HCT116 (cell line): ENCODE measurements around the gene MORF4L1. TPM values are rescaled to one million over a fixed set of nuclear protein-coding genes. Genes with fewer than 3 reads are reported as not detected.

Experiments used
- ATAC-seq: fragments of 200-7000 bp; cut with Tn5 transposase; 2 replicates; pipeline ENCODE4 v1.9.1; 2020; ENCODE audit warnings: mild to moderate bottlenecking, moderate library complexity
- BruUV-seq: library from RNA; stranded (reverse); fragments of 400-500 nt; replicated peaks from 2 replicates; lab custom pipeline; 2021; lab: Mats Ljungman, UMichigan
- CTCF ChIA-PET: fragments of 300-600 bp; sonication (Branson Sonifier 250); formaldehyde crosslinking; loops from one replicate; lab custom pipeline; 2021; ENCODE audit warnings: antibody characterized with exemption; lab: Charles Lee
- POLR2A ChIA-PET: fragments of 300-600, 350-600 bp; sonication (Branson Sonifier 250); formaldehyde crosslinking; loops from one replicate; lab custom pipeline; 2021; ENCODE audit warnings: antibody characterized with exemption; lab: Charles Lee
- RAD21 ChIA-PET, 2 experiments: fragments of 300-600 bp; sonication (Branson Sonifier 250); formaldehyde crosslinking; loops; one replicate each; lab custom pipeline; 2023; ENCODE audit warnings: low total read pairs in 2 of 2; ENCODE audit not compliant: uncharacterized antibody in 2 of 2, unreplicated experiment in 2 of 2, low non-redundant PET in 1 of 2; lab: Charles Lee
- DNase-seq: peaks from one replicate; pipeline ENCODE4 v3.0.0-alpha.2; 2010; ENCODE audit warnings: low read depth, low spot score
- H2AFZ ChIP-seq: fragments of 200-600 bp; shearing (Covaris generic), sonication (generic); 2 replicates; pipeline ENCODE4 v1.6.1; 2017; ENCODE audit warnings: low read depth, mixed run types, mixed read lengths, antibody characterized with exemption, low read length; ENCODE audit not compliant: poor library complexity, severe bottlenecking
- H3K27ac ChIP-seq: 2 replicates; pipeline ENCODE4 v1.5.1; 2012; ENCODE audit warnings: low read depth, low read length
- H3K27me3 ChIP-seq: fragments of 200-600 bp; sonication (generic); 2 replicates; pipeline ENCODE4 v1.6.1; 2016; ENCODE audit warnings: mixed run types, low read length, mixed read lengths; ENCODE audit not compliant: insufficient read depth
- H3K36me3 ChIP-seq, 2 experiments: fragments of 200-500 bp in 1 of 2; fragments of 200-600 bp in 1 of 2; sonication (Bioruptor generic) in 1 of 2; sonication (generic) in 1 of 2; 2 replicates each; pipeline versions ENCODE4 v1.5.1 to v1.6.1; 2014 to 2016; ENCODE audit warnings: low read length in 2 of 2, inconsistent platforms in 1 of 2, mixed read lengths in 1 of 2, mixed run types in 1 of 2; ENCODE audit not compliant: insufficient read depth in 2 of 2, control insufficient read depth in 1 of 2
- H3K4me1 ChIP-seq, 2 experiments: fragments of 200-600 bp in 1 of 2; sonication (generic) in 1 of 2; 2 replicates each; pipeline versions ENCODE4 v1.5.1 to v1.6.1; 2012 to 2017; ENCODE audit warnings: low read length in 2 of 2, inconsistent platforms in 1 of 2, mild to moderate bottlenecking in 1 of 2, mixed read lengths in 1 of 2, mixed run types in 1 of 2, moderate library complexity in 1 of 2; ENCODE audit not compliant: insufficient read depth in 2 of 2, control insufficient read depth in 1 of 2
- H3K4me2 ChIP-seq: fragments of 200-600 bp; sonication (generic); 2 replicates; pipeline ENCODE4 v1.6.1; 2017; ENCODE audit warnings: mixed run types, low read length, mixed read lengths
- H3K4me3 ChIP-seq, 2 experiments: fragments of 200-600 bp in 1 of 2; sonication (generic) in 1 of 2; replicated peaks in 1 of 2; 2 replicates each; pipeline ENCODE4 v1.5.1; 2011 to 2016; ENCODE audit warnings: low read length in 2 of 2, control low read depth in 1 of 2, low read depth in 1 of 2, mild to moderate bottlenecking in 1 of 2, mixed read lengths in 1 of 2, mixed run types in 1 of 2
- H3K79me2 ChIP-seq: fragments of 200-600 bp; sonication (generic); 2 replicates; pipeline ENCODE4 v1.6.1; 2017; ENCODE audit warnings: mild to moderate bottlenecking, mixed run types, low read length, moderate library complexity, mixed read lengths; ENCODE audit not compliant: insufficient read depth
- H3K9ac ChIP-seq: fragments of 200-600 bp; sonication (generic); 2 replicates; pipeline ENCODE4 v1.6.1; 2016; ENCODE audit warnings: low read length, mixed read lengths
- H3K9me2 ChIP-seq: fragments of 200-600 bp; sonication (generic), shearing (Covaris generic); 2 replicates; pipeline ENCODE4 v1.6.1; 2017; ENCODE audit warnings: mixed run types, mild to moderate bottlenecking, moderate library complexity; ENCODE audit not compliant: insufficient read depth
- H3K9me3 ChIP-seq, 2 experiments: fragments of 200-500 bp in 1 of 2; fragments of 200-600 bp in 1 of 2; sonication (Bioruptor generic) in 1 of 2; sonication (generic) in 1 of 2; 2 replicates each; pipeline ENCODE4 v1.6.1; 2014 to 2017; ENCODE audit warnings: low read length in 2 of 2, mixed read lengths in 2 of 2, inconsistent platforms in 1 of 2, low read depth in 1 of 2, mild to moderate bottlenecking in 1 of 2, mixed run types in 1 of 2, moderate library complexity in 1 of 2; ENCODE audit not compliant: control insufficient read depth in 1 of 2, insufficient read depth in 1 of 2
- H4K20me1 ChIP-seq: fragments of 200-600 bp; sonication (generic), shearing (Covaris generic); 2 replicates; pipeline ENCODE4 v1.6.1; 2017; ENCODE audit warnings: mixed run types, mild to moderate bottlenecking, moderate library complexity; ENCODE audit not compliant: insufficient read depth
- CEBPB ChIP-seq: IDR thresholded peaks from 2 replicates; pipeline ENCODE4 v1.6.1; 2012; ENCODE audit warnings: low read depth
- EZH2 ChIP-seq: fragments of 200-600 bp; sonication (generic); IDR thresholded peaks from 2 replicates; pipeline ENCODE4 v1.6.1; 2017; ENCODE audit warnings: antibody characterized with exemption, mixed run types
- POLR2A ChIP-seq: IDR thresholded peaks from 2 replicates; pipeline ENCODE4 v1.7.0; 2011; ENCODE audit warnings: borderline replicate concordance; ENCODE audit not compliant: insufficient read depth, insufficient read length; ENCODE audit errors: extremely low read depth
- POLR2AphosphoS5 ChIP-seq: IDR thresholded peaks from 2 replicates; pipeline ENCODE4 v1.6.1; 2011; ENCODE audit warnings: mild to moderate bottlenecking, low read depth, low read length, moderate library complexity
- SP1 ChIP-seq: IDR thresholded peaks from 2 replicates; pipeline ENCODE4 v1.6.1; 2012; ENCODE audit warnings: low read depth
- TCF7L2 ChIP-seq: IDR thresholded peaks from 2 replicates; pipeline ENCODE4 v1.7.0; 2011; ENCODE audit warnings: borderline replicate concordance, inconsistent platforms; ENCODE audit not compliant: insufficient read depth, insufficient read length; ENCODE audit errors: extremely low read depth
- YY1 ChIP-seq: IDR thresholded peaks from 2 replicates; pipeline ENCODE4 v1.6.1; 2011; ENCODE audit warnings: low read length, low read depth, moderate library complexity, mild to moderate bottlenecking; ENCODE audit not compliant: insufficient replicate concordance; ENCODE audit errors: extremely low read depth
- ZNF274 ChIP-seq: fragments of 200-500 bp; sonication (Bioruptor generic); IDR thresholded peaks from 2 replicates; pipeline ENCODE4 v1.6.1; 2014; ENCODE audit warnings: mild to moderate bottlenecking, low read depth, low read length, inconsistent platforms
- intact Hi-C: fragments of 100-400 bp; cut with micrococcal nuclease; formaldehyde crosslinking; loops from 2 replicates; pipeline ENCODE4 v1.10.0; 2022
- total RNA-seq: library from RNA; stranded (reverse); gene quantifications from one replicate; pipeline ENCODE4 v1.2.1, GENCODE V29; 2021; ENCODE audit not compliant: unreplicated experiment
- TF ChIP-seq, protein P1 (sequence below): IDR thresholded peaks from 2 replicates; pipeline ENCODE4 v1.6.1; 2012
- TF ChIP-seq, protein P2 (sequence below), 3 experiments: fragments of 200-600 bp in 1 of 3; sonication (generic) in 1 of 3; IDR thresholded peaks in 2 of 3; conservative IDR thresholded peaks in 1 of 3; 2 replicates each; pipeline ENCODE4 v1.5.1; 2012 to 2017; ENCODE audit warnings: low read depth in 2 of 3, low read length in 2 of 3, antibody characterized with exemption in 1 of 3, borderline replicate concordance in 1 of 3, control low read depth in 1 of 3, mild to moderate bottlenecking in 1 of 3, mixed read lengths in 1 of 3, mixed run types in 1 of 3, moderate library complexity in 1 of 3; ENCODE audit not compliant: insufficient read depth in 1 of 3

The MORF4L1 gene
- total RNA-seq, 1 experiment from 2014 or later = 273 TPM

DNA sequence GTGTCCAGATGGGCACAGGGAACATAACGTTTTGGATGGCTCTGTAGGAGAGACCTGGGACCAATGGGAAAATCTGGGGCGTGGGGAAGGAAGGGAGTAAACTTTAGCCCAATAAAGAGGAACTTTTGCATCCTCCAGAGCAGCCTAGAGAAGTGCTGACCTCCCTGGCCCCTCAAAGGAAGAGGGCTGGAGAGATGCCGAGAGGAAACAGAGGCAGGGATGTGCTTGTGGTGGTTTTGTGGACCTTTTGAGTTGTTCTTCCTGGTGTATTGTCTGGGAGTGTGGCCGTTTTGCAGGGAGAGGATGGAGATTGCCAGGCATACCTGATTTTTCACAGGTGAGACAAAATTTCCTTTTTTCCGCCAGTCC is 61.9 kb downstream of the MORF4L1 start:
- no peak overlapping the region for H3K4me2 ChIP-seq
- TF ChIP-seq, protein P1, sequence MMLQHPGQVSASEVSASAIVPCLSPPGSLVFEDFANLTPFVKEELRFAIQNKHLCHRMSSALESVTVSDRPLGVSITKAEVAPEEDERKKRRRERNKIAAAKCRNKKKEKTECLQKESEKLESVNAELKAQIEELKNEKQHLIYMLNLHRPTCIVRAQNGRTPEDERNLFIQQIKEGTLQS = no peak
- TF ChIP-seq ZNF274 = no peak
- TF ChIP-seq POLR2AphosphoS5 = no peak
- no peak for TF ChIP-seq SP1
- no peak for TF ChIP-seq POLR2A
- no peak for TF ChIP-seq YY1
- TF ChIP-seq, protein P2, sequence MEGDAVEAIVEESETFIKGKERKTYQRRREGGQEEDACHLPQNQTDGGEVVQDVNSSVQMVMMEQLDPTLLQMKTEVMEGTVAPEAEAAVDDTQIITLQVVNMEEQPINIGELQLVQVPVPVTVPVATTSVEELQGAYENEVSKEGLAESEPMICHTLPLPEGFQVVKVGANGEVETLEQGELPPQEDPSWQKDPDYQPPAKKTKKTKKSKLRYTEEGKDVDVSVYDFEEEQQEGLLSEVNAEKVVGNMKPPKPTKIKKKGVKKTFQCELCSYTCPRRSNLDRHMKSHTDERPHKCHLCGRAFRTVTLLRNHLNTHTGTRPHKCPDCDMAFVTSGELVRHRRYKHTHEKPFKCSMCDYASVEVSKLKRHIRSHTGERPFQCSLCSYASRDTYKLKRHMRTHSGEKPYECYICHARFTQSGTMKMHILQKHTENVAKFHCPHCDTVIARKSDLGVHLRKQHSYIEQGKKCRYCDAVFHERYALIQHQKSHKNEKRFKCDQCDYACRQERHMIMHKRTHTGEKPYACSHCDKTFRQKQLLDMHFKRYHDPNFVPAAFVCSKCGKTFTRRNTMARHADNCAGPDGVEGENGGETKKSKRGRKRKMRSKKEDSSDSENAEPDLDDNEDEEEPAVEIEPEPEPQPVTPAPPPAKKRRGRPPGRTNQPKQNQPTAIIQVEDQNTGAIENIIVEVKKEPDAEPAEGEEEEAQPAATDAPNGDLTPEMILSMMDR (IDR thresholded peaks at IDR 0.05 in 2 of 3, conservative IDR thresholded peaks at IDR 0.05 in 1 of 3; ENCODE audit: borderline replicate concordance in 1 of 3, insufficient read depth in 1 of 3, low read depth in 2 of 3, low read length in 2 of 3) = no peak
- TF ChIP-seq TCF7L2 = no peak
- no peak for TF ChIP-seq CEBPB
- TF ChIP-seq EZH2 = no peak
- no peaks in the 10 kb centered on the region for H3K9me2 ChIP-seq
- no peaks in the 10 kb centered on the region for H3K9me3 ChIP-seq
- no peak for ATAC-seq
- POLR2A ChIA-PET = no interaction called here
- RAD21 ChIA-PET = no interaction called here
- no peak overlapping the region for H3K4me3 ChIP-seq
- H3K27ac ChIP-seq = no peak overlapping the region
- no peaks in the 10 kb centered on the region for H4K20me1 ChIP-seq
- no peaks in the 10 kb centered on the region for H3K27me3 ChIP-seq
- no peak overlapping the region for H2AFZ ChIP-seq
- no peak for DNase-seq
- intact Hi-C loops = no loop called here
- H3K9ac ChIP-seq = no peak overlapping the region
- H3K4me1 ChIP-seq = peaks cover 10 to 23% of the 10 kb centered on the region in 2 experiments
- no peaks in the 10 kb centered on the region; a peak in 1 of 4 replicates for H3K36me3 ChIP-seq
- CTCF ChIA-PET = no interaction called here
- no peaks in the 10 kb centered on the region for H3K79me2 ChIP-seq
- BruUV-seq = no TSS peak
